ENCODE measurements around the gene EPG5.
"Not testable (repeated sequence)": the region's sequence is repeated elsewhere in the genome, so short reads cannot be mapped to it uniquely, and the experiment has no call there.

EPG5 gene

GRCh38 chr18:45814733-45815132 lies 152.4 kb downstream of the EPG5 start:
- DNase-seq (ENCODE audit: low spot score), result not testable (repeated sequence)

DNA sequence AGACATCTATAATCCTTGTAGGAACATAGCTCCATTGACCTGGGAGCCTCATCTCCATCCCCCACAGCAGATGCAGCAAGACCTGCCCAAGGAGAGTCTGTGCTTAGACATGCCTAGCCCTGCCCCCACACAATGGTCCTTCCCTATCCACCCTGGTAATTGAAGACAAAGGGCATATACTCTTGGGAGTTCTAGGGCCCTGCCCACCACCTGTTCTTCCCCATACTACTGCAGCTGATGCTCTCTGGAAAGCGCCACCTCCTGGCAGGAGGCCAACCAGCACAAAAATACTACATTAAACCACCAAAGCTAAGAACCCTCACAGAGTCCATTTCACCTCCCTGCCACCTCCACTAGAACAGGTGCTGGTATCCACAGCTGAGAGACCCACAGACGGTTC lies 160.0 kb downstream of the EPG5 start:
- DNase-seq (ENCODE audit: low spot score), result not testable (repeated sequence)

- no peak for DNase-seq (ENCODE audit: low spot score)
Observed at GRCh38 chr18:45806226-45806625, 160.9 kb downstream of the EPG5 start.

- DNase-seq (ENCODE audit: low spot score), result no peak
Observed at GRCh38 chr18:45805551-45805950, 161.6 kb downstream of the EPG5 start.

GRCh38 chr18:45802814-45803492 lies 164.2 kb downstream of the EPG5 start:
- DNase-seq (ENCODE audit: low spot score), result peak; percentile 84

- no peak for DNase-seq (ENCODE audit: low spot score)
Observed at GRCh38 chr18:45801416-45802004, 165.6 kb downstream of the EPG5 start.

All from hepatic stellate cell (primary cell).